Measurements from ENCODE around the gene ABHD3.

DNA sequence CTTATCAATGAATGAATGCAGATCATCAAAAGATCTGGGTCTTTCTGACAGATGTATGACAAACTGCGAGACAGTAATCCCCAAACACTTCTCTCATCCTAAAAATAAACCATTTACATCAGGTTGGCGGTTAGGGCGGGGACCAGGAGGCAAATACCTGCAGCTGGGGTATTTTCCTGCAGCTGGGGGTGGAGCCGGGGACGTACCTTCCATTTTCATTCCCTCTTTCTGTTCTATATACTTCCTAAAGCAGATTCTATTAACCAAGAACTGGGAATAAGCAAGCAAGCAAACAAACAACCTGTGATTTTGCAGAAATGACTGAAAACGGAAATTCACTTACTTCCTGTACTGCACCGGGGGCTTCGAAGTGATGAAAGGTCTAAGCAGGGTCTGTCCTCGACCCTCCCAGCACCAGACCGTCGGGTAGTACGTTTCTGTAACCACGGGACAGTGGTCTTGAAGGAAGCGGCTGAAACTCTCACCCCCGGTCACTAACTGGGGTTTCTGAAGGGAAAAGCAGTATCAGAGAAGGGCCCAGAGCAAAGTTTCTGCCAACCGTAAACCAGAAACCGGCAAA, 1.2 kb downstream of the ABHD3 start:
- no peak for TF ChIP-seq EZH2 (IDR thresholded peaks at IDR 0.05; ENCODE audit: insufficient read depth, poor library complexity, severe bottlenecking)
- TF ChIP-seq EZH2phosphoT487 (IDR thresholded peaks at IDR 0.05; ENCODE audit: insufficient read depth, low read depth), result no peak
